HG03565 (cell line): ENCODE measurements around the gene HIP1R.
"Not testable (repeated sequence)": the region's sequence is repeated elsewhere in the genome, so short reads cannot be mapped to it uniquely, and the experiment has no call there.

Experiments
- ATAC-seq: cut with Tn5 transposase; IDR thresholded peaks from one replicate; pipeline ENCODE4 v1.9.1; 2021; ENCODE audit warnings: mild to moderate bottlenecking, moderate library complexity; ENCODE audit not compliant: unreplicated experiment

Gene HIP1R

GRCh38 chr12:122834921-122835749, at the start of gene HIP1R:
Gene HIP1R, plus strand, starts transcription at chr12:122835457. Its CDS starts 94 bp downstream, at chr12:122835551.
- no peak for ATAC-seq

- ATAC-seq: no peak
These were observed 49.8 kb upstream of the HIP1R start for GRCh38 chr12:122785503-122785902.

- no peak for ATAC-seq
These were observed 46.9 kb upstream of the HIP1R start for GRCh38 chr12:122788387-122788786.

GRCh38 chr12:122789637-122790036, 45.6 kb upstream of the HIP1R start:
- ATAC-seq: no peak

GRCh38 chr12:122790393-122791075, 44.7 kb upstream of the HIP1R start:
- no peak for ATAC-seq

- ATAC-seq: no peak
These were observed 41.6 kb upstream of the HIP1R start for GRCh38 chr12:122793685-122794106.

- ATAC-seq: no peak
These were observed 39.5 kb upstream of the HIP1R start for GRCh38 chr12:122795807-122796206.

- no peak for ATAC-seq
These were observed 35.5 kb upstream of the HIP1R start for GRCh38 chr12:122799641-122800243.

- ATAC-seq: no peak
These were observed 31.3 kb upstream of the HIP1R start for GRCh38 chr12:122803937-122804336.

- ATAC-seq: not testable (repeated sequence)
These were observed 30.3 kb upstream of the HIP1R start for GRCh38 chr12:122804957-122805356.

GRCh38 chr12:122807651-122808050, 27.6 kb upstream of the HIP1R start:
- ATAC-seq: no peak

- no peak for ATAC-seq
These were observed 23.5 kb upstream of the HIP1R start for GRCh38 chr12:122811777-122812176.

GRCh38 chr12:122813310-122813713, 21.9 kb upstream of the HIP1R start:
- no peak for ATAC-seq

- ATAC-seq: no peak
These were observed 16.0 kb upstream of the HIP1R start for GRCh38 chr12:122819209-122819785.

GRCh38 chr12:122820138-122820537, 15.1 kb upstream of the HIP1R start:
- ATAC-seq: no peak

GRCh38 chr12:122820838-122821271, 14.4 kb upstream of the HIP1R start:
- ATAC-seq: no peak

GRCh38 chr12:122823429-122823828, 11.8 kb upstream of the HIP1R start:
- ATAC-seq: no peak

GRCh38 chr12:122825773-122826724, 9.2 kb upstream of the HIP1R start:
- ATAC-seq: no peak

- no peak for ATAC-seq
These were observed 8.0 kb upstream of the HIP1R start for GRCh38 chr12:122827258-122827657.

- no peak for ATAC-seq
These were observed 4.6 kb upstream of the HIP1R start for GRCh38 chr12:122830517-122831214.
